Measurements from ENCODE around the gene LSM4.
"Not testable (repeated sequence)": the region's sequence is repeated elsewhere in the genome, so short reads cannot be mapped to it uniquely, and the experiment has no call there.

Gene LSM4

GRCh38 chr19:18322759-18323460, at the start of gene LSM4:
Gene LSM4 (minus strand): TSS chr19:18323076. CDS start chr19:18323020, 56 bp downstream.
- DNase-seq = peak; percentile 100

- no peak for DNase-seq
These were observed 45.8 kb upstream of the LSM4 start for GRCh38 chr19:18368504-18369222.

- no peak for DNase-seq
These were observed 43.2 kb upstream of the LSM4 start for GRCh38 chr19:18366021-18366435.

- DNase-seq = no peak
These were observed 42.1 kb upstream of the LSM4 start for GRCh38 chr19:18364826-18365528.

- DNase-seq = not testable (repeated sequence)
These were observed 41.5 kb upstream of the LSM4 start for GRCh38 chr19:18364277-18364825.

GRCh38 chr19:18363787-18364186, 40.9 kb upstream of the LSM4 start:
- DNase-seq = no peak

GRCh38 chr19:18362934-18363542, 40.2 kb upstream of the LSM4 start:
- DNase-seq = no peak

GRCh38 chr19:18361646-18362045, 38.8 kb upstream of the LSM4 start:
- no peak for DNase-seq

GRCh38 chr19:18357041-18357440, 34.2 kb upstream of the LSM4 start:
- no peak for DNase-seq

GRCh38 chr19:18354743-18355142, 31.9 kb upstream of the LSM4 start:
- not testable (repeated sequence) for DNase-seq

GRCh38 chr19:18353378-18354005, 30.6 kb upstream of the LSM4 start:
- DNase-seq = no peak

- no peak for DNase-seq
These were observed 28.7 kb upstream of the LSM4 start for GRCh38 chr19:18351544-18351943.

- no peak for DNase-seq
These were observed 27.6 kb upstream of the LSM4 start for GRCh38 chr19:18350490-18350889.

GRCh38 chr19:18349524-18350128, 26.8 kb upstream of the LSM4 start:
- DNase-seq = peak; percentile 67

- not testable (repeated sequence) for DNase-seq
These were observed 26.0 kb upstream of the LSM4 start for GRCh38 chr19:18348818-18349339.

GRCh38 chr19:18348171-18348570, 25.3 kb upstream of the LSM4 start:
- DNase-seq = no peak

GRCh38 chr19:18346091-18346490, 23.2 kb upstream of the LSM4 start:
- no peak for DNase-seq

- DNase-seq = no peak
These were observed 22.4 kb upstream of the LSM4 start for GRCh38 chr19:18345296-18345695.

GRCh38 chr19:18344582-18344950, 21.7 kb upstream of the LSM4 start:
- no peak for DNase-seq

GRCh38 chr19:18342090-18342632, 19.3 kb upstream of the LSM4 start:
- DNase-seq = no peak
